Ovary (tissue), 9 donors: Measurements from ENCODE around the gene LPIN1. TPM values are rescaled to one million over a fixed set of nuclear protein-coding genes. Genes with fewer than 3 reads are reported as not detected.

Experiments used
- DNase-seq, 5 donors: peaks; one replicate each; pipeline ENCODE4 v3.0.0-alpha.2; 2019 to 2020
- H3K27ac ChIP-seq, 2 donors: fragments of 200-600 bp; one replicate each; pipeline versions ENCODE4 v1.5.1 to v1.8.0; 2019 to 2022
- H3K27me3 ChIP-seq: fragments of 200-600 bp; one replicate; pipeline ENCODE4 v1.8.0; 2022
- H3K36me3 ChIP-seq: fragments of 200-600 bp; sonication (generic); one replicate; pipeline ENCODE4 v1.5.1; 2019
- H3K4me1 ChIP-seq: one replicate; pipeline ENCODE4 v1.8.1; 2013; ENCODE audit warnings: mild to moderate bottlenecking, moderate library complexity; ENCODE audit not compliant: insufficient read depth
- H3K4me3 ChIP-seq: fragments of 200-600 bp; sonication (generic); one replicate; pipeline ENCODE4 v1.5.1; 2017
- H3K9me3 ChIP-seq, 2 donors: fragments of 200-600 bp in 1 of 2; sonication (generic) in 1 of 2; one replicate each; pipeline versions ENCODE4 v1.5.1 to v1.8.1; 2013 to 2019; ENCODE audit warnings: mild to moderate bottlenecking in 1 of 2, moderate library complexity in 1 of 2
- EP300 ChIP-seq: sonication (generic); formaldehyde crosslinking; IDR thresholded peaks from one replicate; pipeline ENCODE4 v1.6.1; 2017; ENCODE audit warnings: antibody characterized with exemption
- POLR2A ChIP-seq: fragments of 450-650 bp; IDR thresholded peaks from one replicate; pipeline ENCODE4 v1.6.1; 2017; ENCODE audit warnings: antibody characterized with exemption, mild to moderate bottlenecking, moderate library complexity
- WGBS, 3 donors: extraction: QIAGEN DNeasy Blood & Tissue Kit in 1 of 3; methylation state at CpG; one replicate each; pipeline versions ENCODE4 v1.1.5 to v1.1.7; 2013 to 2017; 5-methylcytosine and 5-hydroxymethylcytosine counted together
- intact Hi-C, 4 donors: fragments of 100-400 bp; cut with DNase I; formaldehyde crosslinking; loops; one replicate each; pipeline versions ENCODE4 v1.11.0 to v1.15.1; 2022 to 2023
- polyA plus RNA-seq, 2 donors: library from polyadenylated mRNA; stranded (reverse); fragments of 200-250 nt in 1 of 2; fragments of 350-450 nt in 1 of 2; fragmentation: Illumina TruSeq in 1 of 2; extraction: RNeasy Lipid Tissue Mini Kit (QIAGEN cat#74804) in 1 of 2; gene quantifications; one replicate each; pipeline ENCODE4 v1.2.3, GENCODE V29; 2013 to 2014
- total RNA-seq, 7 donors: library from RNA; depleted of rRNA in 2 of 7; stranded (reverse); fragments of >200 nt in 2 of 7; fragmentation: NEBNext Ultra II Directional in 3 of 7; extraction: Animal tissue kit (Norgen Biotek cat#: 25700) in 3 of 7; gene quantifications; one replicate each; pipeline versions ENCODE4 v1.1.0 to v1.2.4, GENCODE V29; 2016 to 2023
- TF ChIP-seq, protein P1 (sequence below), 3 donors: fragments of 450-650 bp in 2 of 3; fragments of 200-600 bp in 1 of 3; IDR thresholded peaks; one replicate each; pipeline versions ENCODE4 v1.5.1 to v1.8.0; 2016 to 2022; ENCODE audit warnings: antibody characterized with exemption in 3 of 3, mild to moderate bottlenecking in 1 of 3
- donor health status: DM: no; HTN: no; CAD: no; lungs with moderate emphysema.
- donor health status: DM: no; HTN: no; CAD: no.
- donor health status: Bipolar disorder and iron deficiency.
- donor health status: DM: yes; HTN: yes; CAD: no.
- donor health status: DM: no; HTN: no; CAD: no.
- donor health status: DM: yes; HTN: yes; CAD: no.

LPIN1 gene
- total and polyA plus RNA-seq, 9 donors = 19.9 to 144 (median 50.8) TPM

DNA sequence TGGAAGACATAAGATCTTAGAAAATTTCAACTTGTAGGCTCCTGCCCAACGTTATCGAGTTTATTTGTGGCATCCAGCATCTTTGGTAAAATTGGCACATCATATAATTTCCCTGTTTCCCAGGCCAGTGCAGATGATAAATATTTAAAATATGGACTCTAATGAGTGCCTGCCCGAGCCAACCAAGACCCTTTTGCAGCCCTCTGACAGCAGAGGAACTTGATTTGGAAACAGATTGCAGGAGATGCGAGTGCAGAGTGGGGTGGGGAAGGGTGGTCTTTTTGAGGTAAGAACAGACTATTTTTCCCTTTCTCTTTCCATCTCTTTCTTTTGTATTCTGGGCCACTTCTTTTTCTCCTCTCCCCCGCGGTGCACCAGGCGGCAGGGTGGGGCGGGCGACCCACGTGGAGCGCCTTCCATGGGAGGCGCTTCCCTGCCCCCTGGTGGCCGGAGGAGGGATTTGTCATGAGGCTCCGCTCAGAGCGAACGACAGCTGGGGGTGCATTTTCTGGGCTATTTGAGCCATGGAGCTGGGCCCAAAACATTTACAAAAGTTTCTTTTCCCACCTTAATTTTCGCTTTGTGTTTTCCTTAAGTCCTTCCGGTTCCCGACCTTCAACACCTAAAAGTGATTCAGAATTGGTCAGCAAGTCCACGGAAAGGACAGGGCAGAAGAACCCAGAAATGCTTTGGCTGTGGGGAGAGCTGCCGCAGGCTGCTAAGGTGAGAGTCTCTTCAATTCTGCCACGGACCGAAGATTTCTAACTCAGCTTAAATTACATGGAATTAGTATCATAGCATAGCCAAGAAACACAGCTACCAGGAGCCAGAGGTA lies 32.7 kb downstream of the LPIN1 start:
- Histone ChIP-seq H3K36me3 (no peaks in the 10 kb centered on the region), H3K27ac (no peak overlapping the region), H3K9me3 (no peaks in the 10 kb centered on the region), H3K4me3 (no peak overlapping the region), H3K27me3 (no peaks in the 10 kb centered on the region), H3K4me1 (no peaks in the 10 kb centered on the region)
- peak; percentile 80 to 90 (median 88) for DNase-seq
- intact Hi-C loops = loop anchor here in 3 of 4 donors (5.0 to 10.0 kb wide), 4 partner anchors 87 to 304 kb away; no protein-coding TSS in a partner anchor
- TF ChIP-seq, protein P1, sequence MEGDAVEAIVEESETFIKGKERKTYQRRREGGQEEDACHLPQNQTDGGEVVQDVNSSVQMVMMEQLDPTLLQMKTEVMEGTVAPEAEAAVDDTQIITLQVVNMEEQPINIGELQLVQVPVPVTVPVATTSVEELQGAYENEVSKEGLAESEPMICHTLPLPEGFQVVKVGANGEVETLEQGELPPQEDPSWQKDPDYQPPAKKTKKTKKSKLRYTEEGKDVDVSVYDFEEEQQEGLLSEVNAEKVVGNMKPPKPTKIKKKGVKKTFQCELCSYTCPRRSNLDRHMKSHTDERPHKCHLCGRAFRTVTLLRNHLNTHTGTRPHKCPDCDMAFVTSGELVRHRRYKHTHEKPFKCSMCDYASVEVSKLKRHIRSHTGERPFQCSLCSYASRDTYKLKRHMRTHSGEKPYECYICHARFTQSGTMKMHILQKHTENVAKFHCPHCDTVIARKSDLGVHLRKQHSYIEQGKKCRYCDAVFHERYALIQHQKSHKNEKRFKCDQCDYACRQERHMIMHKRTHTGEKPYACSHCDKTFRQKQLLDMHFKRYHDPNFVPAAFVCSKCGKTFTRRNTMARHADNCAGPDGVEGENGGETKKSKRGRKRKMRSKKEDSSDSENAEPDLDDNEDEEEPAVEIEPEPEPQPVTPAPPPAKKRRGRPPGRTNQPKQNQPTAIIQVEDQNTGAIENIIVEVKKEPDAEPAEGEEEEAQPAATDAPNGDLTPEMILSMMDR (IDR thresholded peaks at IDR 0.05) = peak; percentile 89 to 98 (median 97)
- TF ChIP-seq POLR2A (no peak), EP300 (no peak)
- WGBS, 3 donors = 15 to 23% (median 17%) methylated on average over 23 of the region's 23 CpGs

DNA sequence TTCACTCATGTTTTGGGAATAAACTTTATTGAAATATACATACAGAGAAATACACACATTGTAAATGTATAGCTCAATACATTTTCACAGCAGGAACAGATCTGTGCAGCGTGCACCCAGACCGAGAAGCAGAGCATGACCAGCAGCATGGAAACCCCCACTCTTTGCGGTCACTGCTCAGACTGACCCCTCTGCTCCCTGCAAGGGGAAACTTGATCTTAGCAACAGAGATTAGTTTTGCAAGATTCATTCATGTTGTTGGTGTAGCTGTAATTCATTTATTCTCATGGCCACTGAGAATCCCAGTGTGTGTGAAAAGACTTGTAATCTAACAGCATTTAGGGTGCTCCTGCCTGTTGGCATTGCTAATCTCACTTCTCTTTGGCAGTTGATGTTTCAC lies 35.2 kb downstream of the LPIN1 start:
- Histone ChIP-seq H3K4me1 (no peaks in the 10 kb centered on the region), H3K36me3 (no peaks in the 10 kb centered on the region), H3K4me3 (no peak overlapping the region), H3K27me3 (no peaks in the 10 kb centered on the region), H3K27ac (no peak overlapping the region), H3K9me3 (no peaks in the 10 kb centered on the region)
- TF ChIP-seq, protein P1 (IDR thresholded peaks at IDR 0.05) = no peak
- TF ChIP-seq EP300 (no peak), POLR2A (no peak)
- WGBS, 3 donors = 93 to 96% (median 96%) methylated on average over 3 of the region's 3 CpGs
- intact Hi-C loops = loop anchor here in 1 of 4 donors (5.0 kb wide), 1 partner anchor 94 kb away; no protein-coding TSS in a partner anchor
- no peak for DNase-seq

DNA sequence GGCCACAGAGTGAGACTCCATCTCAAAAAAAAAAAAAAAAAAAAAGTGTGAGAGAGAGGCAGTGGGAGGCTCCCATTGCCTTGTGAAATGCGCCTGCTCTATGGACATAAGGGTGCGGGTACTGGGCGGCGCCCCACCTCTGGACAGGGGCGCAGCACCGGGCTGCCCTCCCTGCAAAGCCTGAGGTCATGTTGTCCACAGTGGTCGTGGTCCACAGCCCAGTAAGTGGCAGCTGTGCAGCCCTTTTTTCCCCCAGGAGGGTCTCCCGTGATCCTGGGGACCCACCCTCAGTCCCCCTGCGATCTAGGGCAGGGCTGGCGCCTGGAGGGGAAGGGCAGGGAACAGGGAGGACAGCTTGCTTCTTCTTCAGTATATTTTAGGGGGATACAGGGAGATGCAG lies 37.8 kb downstream of the LPIN1 start:
- H3K36me3 ChIP-seq = no peaks in the 10 kb centered on the region
- H3K27me3 ChIP-seq = no peaks in the 10 kb centered on the region
- no peaks in the 10 kb centered on the region for H3K4me1 ChIP-seq
- intact Hi-C loops = loop anchor here in 1 of 4 donors (5.0 kb wide), 1 partner anchor 97 kb away; no protein-coding TSS in a partner anchor
- no peaks in the 10 kb centered on the region for H3K9me3 ChIP-seq
- DNase-seq = no peak
- TF ChIP-seq, protein P1 (IDR thresholded peaks at IDR 0.05) = no peak
- TF ChIP-seq POLR2A (no peak), EP300 (no peak)
- WGBS, 3 donors = 85 to 90% (median 87%) methylated on average over 10 of the region's 10 CpGs
- H3K4me3 ChIP-seq = no peak overlapping the region
- H3K27ac ChIP-seq = no peak overlapping the region

GRCh38 chr2:11784747-11785610 lies 38.5 kb downstream of the LPIN1 start:
- H3K4me3 ChIP-seq = no peak overlapping the region

More at GRCh38 chr2:11784747-11785610, 38.5 kb downstream of the LPIN1 start:
- no peaks in the 10 kb centered on the region for H3K4me1 ChIP-seq
- WGBS, 3 donors = 27 to 36% (median 31%) methylated on average over 44 to 50 of the region's 50 CpGs
- DNase-seq = peak in 4 of 5 donors; percentile 49 to 71 (median 63)
- TF ChIP-seq, protein P1 (IDR thresholded peaks at IDR 0.05) = peak; percentile 76 to 79 (median 78)
- TF ChIP-seq POLR2A = no peak
- H3K27ac ChIP-seq = peak overlapping the region in 1 of 2 donors; percentile 6
- no peaks in the 10 kb centered on the region for H3K27me3 ChIP-seq
- no peaks in the 10 kb centered on the region for H3K36me3 ChIP-seq
- no peaks in the 10 kb centered on the region for H3K9me3 ChIP-seq
- intact Hi-C loops = loop anchor here in 1 of 4 donors (5.0 kb wide), 1 partner anchor 98 kb away; no protein-coding TSS in a partner anchor
